Mesodermal cell (in vitro differentiated cells): ENCODE results near the gene CABLES1.
A peak's percentile ranks its signal among the peaks of the same experiment; 100 is the strongest.
"Not testable (repeated sequence)": the region's sequence is repeated elsewhere in the genome, so short reads cannot be mapped to it uniquely, and the experiment has no call there.

Experiments
- H3K27ac ChIP-seq: 2 replicates; pipeline ENCODE4 v1.7.0; 2013; ENCODE audit warnings: mild to moderate bottlenecking, low read depth, low read length, moderate library complexity; ENCODE audit not compliant: severe bottlenecking
- H3K36me3 ChIP-seq: 2 replicates; pipeline ENCODE4 v1.7.1; 2013; ENCODE audit warnings: mild to moderate bottlenecking, low read length, moderate library complexity; ENCODE audit not compliant: control insufficient read depth, insufficient read depth
- H3K4me1 ChIP-seq: one replicate; pipeline ENCODE4 v1.7.1; 2013; ENCODE audit warnings: mild to moderate bottlenecking, low read length; ENCODE audit not compliant: insufficient read depth, control insufficient read depth, poor library complexity, severe bottlenecking
- H3K4me3 ChIP-seq: 2 replicates; pipeline ENCODE4 v1.7.0; 2013; ENCODE audit warnings: low read length, control low read depth, mild to moderate bottlenecking; ENCODE audit not compliant: insufficient read depth, poor library complexity, severe bottlenecking; ENCODE audit errors: extremely low read depth
- H3K9me3 ChIP-seq: 2 replicates; pipeline ENCODE4 v1.7.1; 2013; ENCODE audit warnings: mild to moderate bottlenecking, low read length, moderate library complexity; ENCODE audit not compliant: control insufficient read depth
- WGBS, 2 experiments: methylation state at CpG; one replicate each; pipeline ENCODE4 v1.1.5; 2013; ENCODE audit warnings: missing lambda C conversion rate in 2 of 2; ENCODE audit not compliant: insufficient coverage in 2 of 2; 5-methylcytosine and 5-hydroxymethylcytosine counted together

CABLES1 gene

DNA sequence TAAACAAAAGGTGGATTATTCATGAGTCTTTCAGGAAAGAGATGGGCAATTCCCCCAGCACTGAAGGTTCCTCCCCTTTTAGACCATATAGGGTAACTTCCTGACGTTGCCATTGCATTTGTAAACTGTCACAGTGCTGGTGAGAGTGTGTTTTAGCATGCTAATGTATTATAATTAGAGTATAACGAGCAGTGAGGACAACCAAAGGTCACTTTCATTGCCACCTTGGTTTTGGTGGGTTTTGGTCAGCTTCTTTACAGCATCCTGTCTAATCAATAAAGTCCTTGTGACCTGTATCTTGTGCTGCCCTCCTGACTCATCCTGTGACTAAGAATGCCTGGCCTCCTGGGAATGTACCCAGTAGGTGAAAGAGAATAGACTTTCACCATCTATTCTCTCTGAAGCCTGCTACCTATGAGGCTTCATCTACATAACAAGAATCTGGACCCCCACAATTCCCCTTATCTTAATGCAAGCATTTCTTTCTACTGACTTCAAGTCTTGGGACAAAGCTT is 148.7 kb downstream of the CABLES1 start:
- no peaks in the 10 kb centered on the region for H3K36me3 ChIP-seq
- 25% methylated on average over 1 of the region's 2 CpGs; no CpG with 5 or more reads in 1 of the 2 experiments for WGBS, 2 experiments
- no peaks in the 10 kb centered on the region for H3K9me3 ChIP-seq
- no peak overlapping the region for H3K4me3 ChIP-seq
- no peak overlapping the region for H3K27ac ChIP-seq
- peaks cover 24% of the 10 kb centered on the region for H3K4me1 ChIP-seq

DNA sequence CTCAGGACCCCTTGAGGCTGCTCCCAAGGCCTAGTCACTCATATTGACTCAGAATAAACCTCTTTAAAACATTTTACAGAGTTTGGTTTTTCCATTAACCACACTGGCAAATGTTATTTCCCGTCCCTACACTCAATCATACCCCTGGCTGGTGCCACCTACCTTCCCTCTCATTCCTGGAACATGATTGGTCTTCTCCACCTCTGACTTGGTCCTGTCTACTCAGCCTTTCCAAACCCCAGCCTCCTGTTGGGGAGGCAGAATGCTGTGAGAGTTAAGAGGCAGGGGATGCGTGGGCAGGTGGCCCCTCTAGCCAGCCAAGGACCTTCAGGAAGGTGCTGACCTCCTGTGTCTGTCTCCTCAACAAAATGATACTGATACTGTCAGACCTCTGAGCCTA is 149.3 kb downstream of the CABLES1 start:
- no peaks in the 10 kb centered on the region for H3K9me3 ChIP-seq
- no peak overlapping the region for H3K4me3 ChIP-seq
- no peak overlapping the region for H3K27ac ChIP-seq
- H3K4me1 ChIP-seq = peaks cover 24% of the 10 kb centered on the region
- H3K36me3 ChIP-seq = no peaks in the 10 kb centered on the region
- WGBS, 2 experiments = 66 to 100% methylated on average over 2 of the region's 2 CpGs

DNA sequence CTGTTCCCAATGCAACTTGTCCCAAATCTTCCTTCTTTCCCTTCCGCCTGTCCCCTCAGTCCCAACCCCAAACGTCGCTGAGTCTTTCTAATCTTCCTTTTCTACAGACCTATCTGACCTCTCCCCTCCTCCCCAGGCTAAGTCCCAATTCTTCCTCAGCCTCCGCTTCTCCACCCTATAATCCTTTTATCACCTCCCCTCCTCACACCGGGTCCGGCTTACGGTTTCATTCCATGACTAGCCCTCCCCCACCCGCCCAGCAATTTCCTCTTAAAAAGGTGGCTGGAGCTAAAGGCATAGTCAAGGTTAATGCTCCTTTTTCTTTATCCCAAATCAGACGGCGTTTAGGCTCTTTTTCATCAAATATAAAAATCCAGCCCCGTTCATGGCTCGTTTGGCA is 150.3 kb downstream of the CABLES1 start:
- not testable (repeated sequence) for H3K4me3 ChIP-seq, H3K36me3 ChIP-seq, H3K27ac ChIP-seq, H3K9me3 ChIP-seq
- H3K4me1 ChIP-seq = peaks cover 24% of the 10 kb centered on the region
- WGBS, 2 experiments = 60 to 63% methylated on average over 3 to 5 of the region's 12 CpGs

DNA sequence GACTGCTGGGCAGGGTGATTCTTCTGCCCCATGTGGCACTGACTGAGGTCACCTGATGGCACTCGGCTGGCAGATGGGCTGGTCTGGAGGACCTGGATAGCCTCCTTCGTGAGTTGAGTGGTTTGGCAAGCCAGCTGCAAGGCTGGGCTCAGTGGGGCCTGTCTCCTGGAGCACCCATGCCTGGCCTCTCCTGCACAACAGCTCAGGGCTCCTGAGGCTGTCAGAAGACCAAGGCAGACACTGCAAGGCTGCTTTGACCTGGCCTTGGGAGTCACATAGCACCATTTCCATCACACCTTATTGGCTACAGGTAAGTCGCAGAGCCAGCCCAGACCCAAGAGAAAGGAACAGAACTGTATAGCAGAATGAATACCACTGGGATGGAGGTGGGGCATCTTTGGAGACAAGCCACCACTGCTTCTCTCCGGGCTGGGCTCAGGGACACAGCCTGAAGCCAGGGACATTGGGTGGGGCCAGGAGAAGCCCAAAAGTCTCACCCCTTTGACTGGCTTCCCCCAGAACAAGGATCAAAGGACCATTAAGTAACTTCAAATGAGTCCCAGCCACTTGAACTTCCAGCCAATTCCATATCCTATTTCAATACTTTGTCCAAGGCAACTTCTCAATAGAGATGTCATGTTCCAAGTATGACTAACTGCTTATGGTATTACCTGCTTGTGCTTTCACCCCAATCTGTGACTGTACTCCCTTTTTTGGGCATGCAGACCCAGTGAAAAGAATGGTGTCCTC is 156.3 kb downstream of the CABLES1 start:
- H3K27ac ChIP-seq = no peak overlapping the region
- H3K4me1 ChIP-seq = no peaks in the 10 kb centered on the region

DNA sequence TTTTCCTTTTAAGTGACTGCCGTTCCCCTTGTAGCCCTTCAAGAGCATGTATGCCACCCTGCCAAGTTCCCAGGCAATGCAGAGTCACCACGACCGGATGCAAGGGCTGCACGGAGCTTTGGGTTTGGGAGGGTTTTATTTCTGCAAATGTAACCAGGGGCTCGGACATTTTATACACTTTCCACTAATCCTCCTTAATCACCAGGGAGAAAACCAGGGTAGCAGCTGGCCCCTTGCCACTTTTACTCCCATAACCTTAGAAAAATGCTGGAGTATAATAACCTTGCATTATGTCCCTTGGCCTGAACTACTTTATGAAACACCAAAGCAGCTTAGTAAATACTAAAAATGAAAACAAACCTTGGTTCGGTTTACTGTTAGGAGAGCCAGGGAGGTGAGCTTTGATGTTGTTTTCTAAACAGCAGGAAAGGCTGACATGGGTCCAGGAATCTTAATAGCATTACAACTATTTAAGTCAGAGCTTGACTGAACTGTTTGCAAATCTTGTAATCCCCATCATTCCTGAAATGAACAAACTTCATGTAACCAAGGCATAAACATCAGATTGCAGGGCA is 165.0 kb downstream of the CABLES1 start:
- Histone ChIP-seq H3K9me3 (no peaks in the 10 kb centered on the region), H3K36me3 (peaks cover 3% of the 10 kb centered on the region), H3K4me3 (no peak overlapping the region), H3K4me1 (peaks cover 15% of the 10 kb centered on the region), H3K27ac (no peak overlapping the region)
- WGBS, 2 experiments = no CpG with 5 or more reads among the region's 6 CpGs

More for the DNA sequence above, 156.3 kb downstream of the CABLES1 start:
- H3K36me3 ChIP-seq = no peaks in the 10 kb centered on the region
- WGBS, 2 experiments = 87 to 97% methylated on average over 3 of the region's 4 CpGs
- H3K4me3 ChIP-seq = no peak overlapping the region
- no peaks in the 10 kb centered on the region for H3K9me3 ChIP-seq

DNA sequence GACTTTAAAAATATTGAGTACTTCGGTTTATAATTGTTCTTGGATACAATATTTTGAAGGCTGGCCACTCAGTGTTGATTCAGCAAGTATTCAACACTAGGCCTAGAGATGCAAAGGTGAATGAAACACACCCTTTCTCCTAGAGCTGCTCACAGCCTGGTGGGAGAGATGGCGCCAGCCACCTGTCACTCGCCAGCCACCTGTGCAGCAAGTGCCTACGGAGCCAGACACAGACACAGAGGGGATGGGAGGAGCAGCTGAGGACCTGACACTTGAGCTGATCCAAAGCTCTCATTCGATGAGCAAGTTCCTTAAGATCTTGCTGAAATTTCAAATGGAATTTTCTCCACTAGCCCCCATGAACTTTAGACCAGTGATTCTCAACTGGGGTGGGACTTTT is 166.7 kb downstream of the CABLES1 start:
- Histone ChIP-seq H3K27ac (no peak overlapping the region), H3K4me1 (peaks cover 15% of the 10 kb centered on the region), H3K36me3 (peaks cover 3% of the 10 kb centered on the region), H3K4me3 (no peak overlapping the region), H3K9me3 (no peaks in the 10 kb centered on the region)
- WGBS, 2 experiments = 89 to 94% methylated on average over 4 of the region's 5 CpGs

DNA sequence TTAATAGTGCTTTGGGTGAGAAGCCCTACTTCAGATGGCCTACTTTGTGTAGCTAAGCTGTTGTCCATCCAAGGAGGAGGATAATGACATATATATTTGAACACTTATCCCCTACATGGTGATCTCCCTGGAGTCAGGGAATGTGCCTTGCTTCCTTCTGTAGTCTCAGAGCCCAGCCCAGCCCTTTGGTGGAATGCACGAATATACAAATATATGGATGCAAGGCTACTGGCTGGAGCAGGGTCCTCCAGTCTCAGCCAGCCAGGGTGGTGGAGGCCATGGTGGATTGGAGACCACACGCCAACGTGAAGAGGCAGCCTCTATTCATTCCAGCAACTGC is 167.2 kb downstream of the CABLES1 start:
- 78 to 89% methylated on average over 1 to 3 of the region's 3 CpGs for WGBS, 2 experiments
- H3K4me3 ChIP-seq = no peak overlapping the region
- peaks cover 3% of the 10 kb centered on the region for H3K36me3 ChIP-seq
- H3K4me1 ChIP-seq = peaks cover 16% of the 10 kb centered on the region
- H3K27ac ChIP-seq = peak overlapping the region; percentile 70
- no peaks in the 10 kb centered on the region for H3K9me3 ChIP-seq

DNA sequence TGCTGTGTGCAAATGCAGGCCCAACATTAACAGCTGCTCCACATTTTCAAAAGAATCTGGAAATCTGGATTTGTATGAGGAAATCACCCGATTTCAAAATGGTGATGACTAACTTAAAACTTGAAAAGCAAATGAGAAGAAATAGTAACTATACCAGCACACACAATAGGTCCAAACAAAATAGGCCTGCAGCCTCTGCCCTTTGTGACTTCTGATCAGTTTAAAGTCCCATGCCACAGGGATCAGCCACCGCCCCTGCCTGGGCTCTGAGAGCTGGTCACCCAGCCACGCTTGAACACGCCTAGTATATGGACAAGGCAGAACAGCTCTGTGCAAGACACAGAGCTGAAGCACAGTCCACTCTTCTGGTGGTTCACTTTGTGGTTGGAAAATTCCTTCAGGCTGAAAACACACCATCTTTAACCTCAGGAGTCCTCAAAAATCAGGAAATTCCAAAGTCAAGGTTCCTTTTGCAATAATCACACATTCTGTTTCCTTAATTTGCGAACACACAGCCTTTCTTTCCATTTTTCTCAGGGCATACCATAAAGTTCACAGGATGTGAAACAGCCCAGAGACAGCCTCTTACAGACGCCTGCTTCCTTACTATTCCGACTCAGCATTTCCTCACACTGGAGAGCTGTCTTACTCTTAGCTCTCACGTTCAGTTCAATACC is 167.7 kb downstream of the CABLES1 start:
- WGBS, 2 experiments = 89 to 96% methylated on average over 5 to 7 of the region's 8 CpGs
- H3K4me3 ChIP-seq = no peak overlapping the region
- peaks cover 21% of the 10 kb centered on the region for H3K4me1 ChIP-seq
- H3K36me3 ChIP-seq = no peaks in the 10 kb centered on the region
- no peaks in the 10 kb centered on the region for H3K9me3 ChIP-seq
- H3K27ac ChIP-seq = peak overlapping the region; percentile 70

DNA sequence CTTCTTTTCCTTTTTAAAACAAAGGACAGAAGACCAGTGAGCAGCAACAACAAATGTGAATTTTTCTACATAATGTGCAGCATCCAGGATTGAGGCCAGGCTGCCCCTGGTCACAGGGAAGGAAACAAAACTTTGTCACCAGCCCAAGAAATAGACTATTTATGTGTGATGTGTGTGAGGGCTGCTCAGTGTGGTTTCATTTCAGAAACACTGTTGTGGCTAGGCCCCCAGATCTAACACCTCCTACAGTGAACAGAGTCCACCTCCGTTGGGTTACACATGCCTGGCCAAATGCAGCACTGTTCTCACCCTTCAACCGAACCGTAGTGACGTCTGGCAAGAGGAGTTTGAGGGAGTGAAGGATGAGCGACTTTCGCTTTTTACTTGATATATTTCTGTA is 171.5 kb downstream of the CABLES1 start:
- Histone ChIP-seq H3K4me3 (no peak overlapping the region), H3K27ac (no peak overlapping the region), H3K36me3 (no peaks in the 10 kb centered on the region), H3K4me1 (peaks cover 27% of the 10 kb centered on the region), H3K9me3 (no peaks in the 10 kb centered on the region)
- no CpG with 5 or more reads among the region's 6 CpGs for WGBS, 2 experiments

DNA sequence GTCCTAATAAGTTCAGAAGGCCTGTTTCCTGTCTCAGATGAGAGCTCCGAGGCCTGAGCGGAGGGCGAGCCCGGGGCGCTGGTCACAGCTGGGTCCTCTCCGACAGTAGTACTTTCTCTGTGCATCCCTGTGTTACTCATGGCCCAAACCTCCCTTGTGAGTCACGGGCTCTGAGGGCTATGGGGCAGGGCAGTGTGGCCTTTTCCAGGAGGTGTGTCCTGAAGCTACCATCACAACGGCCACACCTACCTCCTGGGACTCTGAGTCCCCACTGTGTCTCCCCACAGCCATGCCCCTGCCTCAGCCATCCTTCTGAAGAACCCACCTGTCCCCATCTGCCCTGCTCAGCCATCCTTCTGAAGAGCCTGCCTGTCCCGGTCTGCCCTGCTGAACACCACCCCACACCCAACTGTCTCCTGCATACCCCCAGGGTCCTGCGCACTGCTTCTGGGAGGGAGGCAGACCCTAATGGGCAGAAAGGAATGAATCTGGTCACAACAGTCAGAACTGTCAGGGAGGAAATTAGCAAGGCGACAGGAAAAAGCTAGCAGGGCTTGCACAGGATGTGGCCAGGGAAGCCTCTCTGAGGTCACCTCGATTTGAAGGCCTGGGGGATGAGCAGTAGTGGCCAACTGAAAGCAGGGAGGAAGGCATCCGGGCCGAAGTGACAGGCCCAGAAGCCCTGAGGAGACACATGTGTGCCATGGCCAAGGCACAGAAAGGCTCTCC is 172.4 kb downstream of the CABLES1 start:
- 90 to 94% methylated on average over 12 of the region's 14 CpGs for WGBS, 2 experiments
- Histone ChIP-seq H3K27ac (peak overlapping the region; percentile 60), H3K36me3 (no peaks in the 10 kb centered on the region), H3K9me3 (no peaks in the 10 kb centered on the region), H3K4me3 (no peak overlapping the region), H3K4me1 (peaks cover 30% of the 10 kb centered on the region)
